Measurements from ENCODE around the gene MRS2. TPM values are rescaled to one million over a fixed set of nuclear protein-coding genes. Genes with fewer than 3 reads are reported as not detected.
A peak's percentile ranks its signal among the peaks of the same experiment; 100 is the strongest.

Gene MRS2
- total RNA-seq, 4 donors from 2014 or later: 17.2 to 63.2 (median 44.2) TPM

- Histone ChIP-seq H3K9me3 (no peaks in the 10 kb centered on the region), H3K27ac (peak overlapping the region in 1 of 4 donors; percentile 66), H3K36me3 (no peaks in the 10 kb centered on the region), H3K4me1 (peaks cover 0 to 7% of the 10 kb centered on the region in 2 donors), H3K4me3 (no peak overlapping the region), H3K27me3 (no peaks in the 10 kb centered on the region)
- ATAC-seq: peak in 1 of 2 donors; percentile 85
- peak in 1 of 2 donors; percentile 22 for DNase-seq
- TF ChIP-seq POLR2A (IDR thresholded peaks at IDR 0.05) (no peak), CTCF (IDR thresholded peaks at IDR 0.05 in 4 of 5, conservative IDR thresholded peaks at IDR 0.05 in 1 of 5) (no peak)
- intact Hi-C loops (cut with DNase I; ENCODE audit: low total_unique reads): no loop called here
- in situ Hi-C loops (cut with MboI; ENCODE audit: low sequenced_read_pairs in 4 of 4): no loop called here
Observed at GRCh38 chr6:24458134-24458533, 55.4 kb downstream of the MRS2 start.

- no peaks in the 10 kb centered on the region for H3K9me3 ChIP-seq
- in situ Hi-C loops (cut with MboI; ENCODE audit: low sequenced_read_pairs in 4 of 4): no loop called here
- H3K27ac ChIP-seq: peak overlapping the region in 2 of 4 donors; percentile 18 to 66
- H3K4me3 ChIP-seq: no peak overlapping the region
- intact Hi-C loops (cut with DNase I; ENCODE audit: low total_unique reads): no loop called here
- H3K4me1 ChIP-seq: peaks cover 0 to 7% of the 10 kb centered on the region in 2 donors
- H3K36me3 ChIP-seq: no peaks in the 10 kb centered on the region
- DNase-seq: peak in 1 of 2 donors; percentile 36
- no peaks in the 10 kb centered on the region for H3K27me3 ChIP-seq
- ATAC-seq: peak; percentile 86 to 93
- TF ChIP-seq POLR2A (IDR thresholded peaks at IDR 0.05) (no peak), CTCF (IDR thresholded peaks at IDR 0.05 in 4 of 5, conservative IDR thresholded peaks at IDR 0.05 in 1 of 5) (no peak)
Observed at GRCh38 chr6:24458941-24459340, 56.2 kb downstream of the MRS2 start.

GRCh38 chr6:24460966-24461365, 58.2 kb downstream of the MRS2 start:
- in situ Hi-C loops (cut with MboI; ENCODE audit: low sequenced_read_pairs in 4 of 4) (no loop called here), intact Hi-C loops (cut with DNase I; ENCODE audit: low total_unique reads) (no loop called here)
- Histone ChIP-seq H3K36me3 (no peaks in the 10 kb centered on the region), H3K27me3 (no peaks in the 10 kb centered on the region), H3K4me3 (no peak overlapping the region), H3K9me3 (no peaks in the 10 kb centered on the region), H3K27ac (no peak overlapping the region), H3K4me1 (peaks cover 0 to 7% of the 10 kb centered on the region in 2 donors)
- DNase-seq: no peak
- no peak for TF ChIP-seq CTCF (IDR thresholded peaks at IDR 0.05 in 4 of 5, conservative IDR thresholded peaks at IDR 0.05 in 1 of 5)
- TF ChIP-seq POLR2A (IDR thresholded peaks at IDR 0.05): no peak
- ATAC-seq: no peak

DNA sequence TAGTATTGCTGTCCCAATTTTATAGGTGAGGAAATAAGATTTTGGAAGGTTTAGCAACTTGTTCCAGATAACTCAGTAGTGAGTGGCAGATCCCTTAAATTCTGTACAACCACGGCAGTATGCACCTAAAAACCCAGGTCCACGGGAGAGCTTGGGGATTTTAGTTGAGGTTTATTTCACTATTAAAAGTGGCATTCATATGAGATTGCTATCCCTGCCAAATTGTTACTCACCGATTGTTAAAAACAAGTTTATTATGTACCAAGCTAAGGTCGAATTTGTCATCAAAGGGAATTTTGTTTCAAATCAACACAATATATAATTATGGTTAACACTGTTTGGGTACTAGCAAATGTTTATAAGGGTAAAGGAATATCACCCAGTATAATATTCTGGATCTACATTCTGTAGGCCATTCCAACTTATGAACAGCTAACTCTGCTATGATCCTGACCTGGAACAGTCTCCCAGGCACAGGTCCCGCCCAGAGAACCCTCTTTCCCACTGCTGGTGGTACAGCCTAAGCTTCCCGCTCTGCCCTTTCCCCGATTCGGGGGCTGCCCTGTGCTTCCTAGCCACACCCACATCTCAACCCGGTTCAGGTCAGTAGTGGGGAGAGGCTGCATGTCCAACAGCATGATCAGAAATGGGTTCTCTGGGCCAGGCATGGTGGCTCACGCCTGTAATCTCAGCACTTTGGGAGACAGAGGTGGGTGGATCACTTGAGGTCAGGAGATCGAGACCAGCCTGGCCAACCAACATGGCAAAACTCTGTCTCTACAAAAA, 61.7 kb downstream of the MRS2 start:
- Histone ChIP-seq H3K9me3 (no peaks in the 10 kb centered on the region), H3K4me1 (peaks cover 0 to 7% of the 10 kb centered on the region in 2 donors), H3K27ac (no peak overlapping the region), H3K4me3 (no peak overlapping the region), H3K36me3 (no peaks in the 10 kb centered on the region), H3K27me3 (no peaks in the 10 kb centered on the region)
- intact Hi-C loops (cut with DNase I; ENCODE audit: low total_unique reads) (no loop called here), in situ Hi-C loops (cut with MboI; ENCODE audit: low sequenced_read_pairs in 4 of 4) (no loop called here)
- no peak for TF ChIP-seq POLR2A (IDR thresholded peaks at IDR 0.05)
- no peak for TF ChIP-seq CTCF (IDR thresholded peaks at IDR 0.05 in 4 of 5, conservative IDR thresholded peaks at IDR 0.05 in 1 of 5)
- DNase-seq (no peak), ATAC-seq (no peak)

All from gastrocnemius medialis (tissue), 4 donors.